Measurements from ENCODE around the gene MYH10.

DNA sequence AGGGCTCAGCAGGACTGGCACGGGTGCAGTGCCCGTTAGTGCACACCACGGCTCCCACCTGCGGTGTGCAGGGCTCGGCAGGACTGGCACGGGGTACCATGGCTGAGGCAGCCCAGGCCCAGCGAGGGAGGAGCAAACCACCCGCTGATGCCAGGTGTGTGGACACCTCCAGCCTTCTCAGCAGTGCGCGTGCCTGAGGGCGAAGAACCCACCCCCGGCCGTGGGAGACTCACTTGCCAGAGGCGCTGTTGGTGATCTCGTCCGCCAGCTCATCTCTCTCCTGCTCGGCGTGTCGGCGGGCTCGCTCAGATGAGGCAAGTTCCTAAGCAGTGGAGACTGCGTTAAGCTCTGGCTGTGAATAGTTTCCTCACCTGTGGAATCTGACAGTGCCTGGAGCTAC lies 149.4 kb downstream of the MYH10 start:
- TF ChIP-seq, protein P1, sequence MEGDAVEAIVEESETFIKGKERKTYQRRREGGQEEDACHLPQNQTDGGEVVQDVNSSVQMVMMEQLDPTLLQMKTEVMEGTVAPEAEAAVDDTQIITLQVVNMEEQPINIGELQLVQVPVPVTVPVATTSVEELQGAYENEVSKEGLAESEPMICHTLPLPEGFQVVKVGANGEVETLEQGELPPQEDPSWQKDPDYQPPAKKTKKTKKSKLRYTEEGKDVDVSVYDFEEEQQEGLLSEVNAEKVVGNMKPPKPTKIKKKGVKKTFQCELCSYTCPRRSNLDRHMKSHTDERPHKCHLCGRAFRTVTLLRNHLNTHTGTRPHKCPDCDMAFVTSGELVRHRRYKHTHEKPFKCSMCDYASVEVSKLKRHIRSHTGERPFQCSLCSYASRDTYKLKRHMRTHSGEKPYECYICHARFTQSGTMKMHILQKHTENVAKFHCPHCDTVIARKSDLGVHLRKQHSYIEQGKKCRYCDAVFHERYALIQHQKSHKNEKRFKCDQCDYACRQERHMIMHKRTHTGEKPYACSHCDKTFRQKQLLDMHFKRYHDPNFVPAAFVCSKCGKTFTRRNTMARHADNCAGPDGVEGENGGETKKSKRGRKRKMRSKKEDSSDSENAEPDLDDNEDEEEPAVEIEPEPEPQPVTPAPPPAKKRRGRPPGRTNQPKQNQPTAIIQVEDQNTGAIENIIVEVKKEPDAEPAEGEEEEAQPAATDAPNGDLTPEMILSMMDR (IDR thresholded peaks at IDR 0.05), result no peak
- no peak for TF ChIP-seq POLR2AphosphoS5 (IDR thresholded peaks at IDR 0.05)
- TF ChIP-seq POLR2A (IDR thresholded peaks at IDR 0.05), result no peak
- no peak for TF ChIP-seq EP300 (IDR thresholded peaks at IDR 0.05)

Data from upper lobe of left lung (tissue), 4 donors.